Uterus (tissue), 2 donors: Measurements from ENCODE around the gene OSTC.

Experiments
- CTCF ChIP-seq, 4 experiments: fragments of 200-600 bp in 2 of 4; fragments of 450-650 bp in 2 of 4; sonication (generic) in 2 of 4; IDR thresholded peaks; one replicate each; pipeline ENCODE4 v1.5.1; 2016 to 2019; ENCODE audit warnings: antibody characterized with exemption in 4 of 4, mild to moderate bottlenecking in 2 of 4, moderate library complexity in 1 of 4
- POLR2A ChIP-seq, 2 donors: fragments of 450-650 bp; IDR thresholded peaks; one replicate each; pipeline ENCODE4 v1.6.1; 2016; ENCODE audit warnings: antibody characterized with exemption in 2 of 2, mild to moderate bottlenecking in 1 of 2, moderate library complexity in 1 of 2

- TF ChIP-seq CTCF (IDR thresholded peaks at IDR 0.05) = no peak
- no peak for TF ChIP-seq POLR2A (IDR thresholded peaks at IDR 0.05)
Observed at GRCh38 chr4:108622828-108623227, 27.6 kb upstream of the OSTC start.
